Endothelial cell (in vitro differentiated cells): ENCODE results near the gene NUDT14. TPM values are rescaled to one million over a fixed set of nuclear protein-coding genes. Genes with fewer than 3 reads are reported as not detected.

Source experiments
- DNase-seq: peaks from one replicate; pipeline ENCODE4 v3.0.0; 2021; ENCODE audit warnings: low spot score
- H3K27ac Mint-ChIP-seq: one replicate; pipeline ENCODE4 v1.8.0; 2021; ENCODE audit warnings: mixed read lengths, inconsistent platforms; ENCODE audit not compliant: unreplicated experiment
- H3K27me3 Mint-ChIP-seq: one replicate; pipeline ENCODE4 v1.8.0; 2021; ENCODE audit warnings: mild to moderate bottlenecking, moderate library complexity, mixed read lengths, inconsistent platforms; ENCODE audit not compliant: unreplicated experiment
- H3K36me3 Mint-ChIP-seq: one replicate; pipeline ENCODE4 v1.8.0; 2021; ENCODE audit warnings: mild to moderate bottlenecking, low read depth, mixed read lengths, inconsistent platforms; ENCODE audit not compliant: unreplicated experiment
- H3K4me1 Mint-ChIP-seq: one replicate; pipeline ENCODE4 v1.8.0; 2021; ENCODE audit warnings: mild to moderate bottlenecking, mixed read lengths, inconsistent platforms; ENCODE audit not compliant: unreplicated experiment
- H3K4me3 Mint-ChIP-seq: one replicate; pipeline ENCODE4 v1.8.0; 2021; ENCODE audit warnings: mild to moderate bottlenecking, mixed read lengths, inconsistent platforms; ENCODE audit not compliant: unreplicated experiment
- H3K9me3 Mint-ChIP-seq: one replicate; pipeline ENCODE4 v1.8.0; 2021; ENCODE audit warnings: mixed read lengths, inconsistent platforms; ENCODE audit not compliant: unreplicated experiment
- total RNA-seq: library from RNA; stranded (reverse); fragmentation: NEBNext Ultra II Directional; extraction: Animal tissue kit (Norgen Biotek cat#: 25700); gene quantifications from one replicate; pipeline ENCODE4 v1.2.1, GENCODE V29; 2021; ENCODE audit not compliant: unreplicated experiment
- TF ChIP-seq, protein P1 (sequence below): fragments of 200-600 bp; sonication (generic); IDR thresholded peaks from one replicate; pipeline ENCODE4 v1.5.0; 2021; ENCODE audit warnings: antibody characterized with exemption; ENCODE audit not compliant: unreplicated experiment

NUDT14 gene
- total RNA-seq, 1 donor from 2014 or later, result 135 TPM

- TF ChIP-seq, protein P1, sequence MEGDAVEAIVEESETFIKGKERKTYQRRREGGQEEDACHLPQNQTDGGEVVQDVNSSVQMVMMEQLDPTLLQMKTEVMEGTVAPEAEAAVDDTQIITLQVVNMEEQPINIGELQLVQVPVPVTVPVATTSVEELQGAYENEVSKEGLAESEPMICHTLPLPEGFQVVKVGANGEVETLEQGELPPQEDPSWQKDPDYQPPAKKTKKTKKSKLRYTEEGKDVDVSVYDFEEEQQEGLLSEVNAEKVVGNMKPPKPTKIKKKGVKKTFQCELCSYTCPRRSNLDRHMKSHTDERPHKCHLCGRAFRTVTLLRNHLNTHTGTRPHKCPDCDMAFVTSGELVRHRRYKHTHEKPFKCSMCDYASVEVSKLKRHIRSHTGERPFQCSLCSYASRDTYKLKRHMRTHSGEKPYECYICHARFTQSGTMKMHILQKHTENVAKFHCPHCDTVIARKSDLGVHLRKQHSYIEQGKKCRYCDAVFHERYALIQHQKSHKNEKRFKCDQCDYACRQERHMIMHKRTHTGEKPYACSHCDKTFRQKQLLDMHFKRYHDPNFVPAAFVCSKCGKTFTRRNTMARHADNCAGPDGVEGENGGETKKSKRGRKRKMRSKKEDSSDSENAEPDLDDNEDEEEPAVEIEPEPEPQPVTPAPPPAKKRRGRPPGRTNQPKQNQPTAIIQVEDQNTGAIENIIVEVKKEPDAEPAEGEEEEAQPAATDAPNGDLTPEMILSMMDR, result no peak
- H3K4me3 Mint-ChIP-seq, result no peak overlapping the region
- no peak for DNase-seq
- H3K27me3 Mint-ChIP-seq, result peaks cover 8% of the 10 kb centered on the region
- peaks cover 3% of the 10 kb centered on the region for H3K4me1 Mint-ChIP-seq
- peaks cover 4% of the 10 kb centered on the region for H3K36me3 Mint-ChIP-seq
- no peak overlapping the region for H3K27ac Mint-ChIP-seq
- H3K9me3 Mint-ChIP-seq, result no peaks in the 10 kb centered on the region
Observed at GRCh38 chr14:105207460-105207901, 26.4 kb upstream of the NUDT14 start.

- H3K9me3 Mint-ChIP-seq, result no peaks in the 10 kb centered on the region
- DNase-seq, result no peak
- no peak overlapping the region for H3K27ac Mint-ChIP-seq
- no peak overlapping the region for H3K4me3 Mint-ChIP-seq
- TF ChIP-seq, protein P1, result no peak
- peaks cover 4% of the 10 kb centered on the region for H3K27me3 Mint-ChIP-seq
- peaks cover 5% of the 10 kb centered on the region for H3K4me1 Mint-ChIP-seq
- peaks cover 4% of the 10 kb centered on the region for H3K36me3 Mint-ChIP-seq
Observed at GRCh38 chr14:105206873-105207272, 25.8 kb upstream of the NUDT14 start.

- Mint-ChIP-seq H3K27me3 (peaks cover 6% of the 10 kb centered on the region), H3K36me3 (peaks cover 2% of the 10 kb centered on the region), H3K9me3 (no peaks in the 10 kb centered on the region), H3K4me3 (no peak overlapping the region), H3K27ac (no peak overlapping the region), H3K4me1 (peaks cover 10% of the 10 kb centered on the region)
- no peak for DNase-seq
- TF ChIP-seq, protein P1, result no peak
Observed at GRCh38 chr14:105205673-105206208, 24.6 kb upstream of the NUDT14 start.

GRCh38 chr14:105204931-105205672 lies 24.0 kb upstream of the NUDT14 start:
- Mint-ChIP-seq H3K27ac (no peak overlapping the region), H3K4me3 (no peak overlapping the region), H3K27me3 (peaks cover 9% of the 10 kb centered on the region), H3K4me1 (peaks cover 16% of the 10 kb centered on the region), H3K36me3 (no peaks in the 10 kb centered on the region), H3K9me3 (no peaks in the 10 kb centered on the region)
- TF ChIP-seq, protein P1, result no peak
- no peak for DNase-seq

- H3K27me3 Mint-ChIP-seq, result peaks cover 14% of the 10 kb centered on the region
- TF ChIP-seq, protein P1, result no peak
- H3K9me3 Mint-ChIP-seq, result no peaks in the 10 kb centered on the region
- peaks cover 21% of the 10 kb centered on the region for H3K4me1 Mint-ChIP-seq
- no peak overlapping the region for H3K4me3 Mint-ChIP-seq
- no peak for DNase-seq
- no peaks in the 10 kb centered on the region for H3K36me3 Mint-ChIP-seq
- H3K27ac Mint-ChIP-seq, result no peak overlapping the region
Observed at GRCh38 chr14:105204206-105204930, 23.3 kb upstream of the NUDT14 start.
